ENCODE measurements around the gene TRPM6. TPM values are rescaled to one million over a fixed set of nuclear protein-coding genes. Genes with fewer than 3 reads are reported as not detected.

The TRPM6 gene
- total RNA-seq, 1 experiment from 2014 or later: 0.57 TPM

DNA sequence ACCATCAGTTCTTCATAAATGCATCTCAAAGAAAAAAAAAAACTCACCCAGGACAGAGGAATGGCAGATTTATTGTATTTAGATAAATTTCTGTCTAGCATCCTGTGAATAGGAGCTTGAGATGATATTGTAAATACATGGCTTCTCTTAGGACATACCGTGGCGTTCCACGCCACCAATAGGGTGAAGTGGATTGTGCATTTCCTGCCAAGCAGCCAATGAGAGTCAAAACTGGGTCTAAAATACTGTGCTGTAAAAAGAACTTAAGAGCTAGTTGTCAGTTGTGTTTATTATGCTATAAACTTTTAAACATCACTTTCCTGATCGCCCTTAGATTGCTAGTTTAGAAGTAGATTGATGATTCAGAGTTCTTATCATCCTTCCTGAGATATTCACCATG, 20.9 kb upstream of the TRPM6 start:
- Histone ChIP-seq H2BK20ac (ENCODE audit: low read depth, low read length, poor library complexity, severe bottlenecking) (no peak overlapping the region), H4K8ac (replicated peaks; ENCODE audit: insufficient read length, low read depth, low read length) (no peak overlapping the region), H2BK15ac (ENCODE audit: low read depth, low read length) (no peak overlapping the region), H2BK5ac (ENCODE audit: insufficient read length, low read length) (no peak overlapping the region), H3T11ph (ENCODE audit: low read length) (no peak overlapping the region), H3K9me3 (ENCODE audit: control insufficient read depth, low read depth, low read length) (no peaks in the 10 kb centered on the region), H3K79me2 (ENCODE audit: insufficient read depth, low read length) (no peaks in the 10 kb centered on the region), H3K14ac (ENCODE audit: insufficient read depth, low read length) (no peak overlapping the region), H3K4me1 (ENCODE audit: insufficient read depth, low read length) (no peaks in the 10 kb centered on the region), H2BK12ac (ENCODE audit: insufficient read length, low read depth, low read length) (no peak overlapping the region), H3K23ac (ENCODE audit: insufficient read length, low read depth, low read length) (no peak overlapping the region), H4K5ac (ENCODE audit: insufficient read length, low read depth, low read length) (no peak overlapping the region), H2AK5ac (ENCODE audit: insufficient read length, low read length) (no peak overlapping the region), H3K27ac (ENCODE audit: insufficient read length, low read depth, low read length) (no peak overlapping the region), H3K79me1 (ENCODE audit: insufficient read depth, low read depth, low read length, poor library complexity, severe bottlenecking) (no peaks in the 10 kb centered on the region), H3K56ac (ENCODE audit: insufficient read length, low read depth, low read length) (no peak overlapping the region), H2AFZ (ENCODE audit: low read length) (no peak overlapping the region), H3K9ac (ENCODE audit: extremely low read depth, insufficient read length, low read length) (no peak overlapping the region), H3K4ac (ENCODE audit: low read depth, low read length) (no peak overlapping the region), H3K27me3 (ENCODE audit: insufficient read depth, low read length) (no peaks in the 10 kb centered on the region), H4K20me1 (ENCODE audit: control insufficient read depth, insufficient read depth, insufficient read length) (no peaks in the 10 kb centered on the region), H3K23me2 (ENCODE audit: insufficient read length, low read depth, low read length, poor library complexity, severe bottlenecking) (no peaks in the 10 kb centered on the region), H2BK120ac (ENCODE audit: low read depth, low read length, poor library complexity, severe bottlenecking) (no peak overlapping the region), H4K91ac (ENCODE audit: insufficient read length, low read depth, low read length) (no peak overlapping the region), H3K4me2 (ENCODE audit: insufficient read depth, insufficient read length, low read length) (no peak overlapping the region), H3K18ac (ENCODE audit: insufficient read length, low read depth, low read length) (no peak overlapping the region)
- TF ChIP-seq, protein P1, sequence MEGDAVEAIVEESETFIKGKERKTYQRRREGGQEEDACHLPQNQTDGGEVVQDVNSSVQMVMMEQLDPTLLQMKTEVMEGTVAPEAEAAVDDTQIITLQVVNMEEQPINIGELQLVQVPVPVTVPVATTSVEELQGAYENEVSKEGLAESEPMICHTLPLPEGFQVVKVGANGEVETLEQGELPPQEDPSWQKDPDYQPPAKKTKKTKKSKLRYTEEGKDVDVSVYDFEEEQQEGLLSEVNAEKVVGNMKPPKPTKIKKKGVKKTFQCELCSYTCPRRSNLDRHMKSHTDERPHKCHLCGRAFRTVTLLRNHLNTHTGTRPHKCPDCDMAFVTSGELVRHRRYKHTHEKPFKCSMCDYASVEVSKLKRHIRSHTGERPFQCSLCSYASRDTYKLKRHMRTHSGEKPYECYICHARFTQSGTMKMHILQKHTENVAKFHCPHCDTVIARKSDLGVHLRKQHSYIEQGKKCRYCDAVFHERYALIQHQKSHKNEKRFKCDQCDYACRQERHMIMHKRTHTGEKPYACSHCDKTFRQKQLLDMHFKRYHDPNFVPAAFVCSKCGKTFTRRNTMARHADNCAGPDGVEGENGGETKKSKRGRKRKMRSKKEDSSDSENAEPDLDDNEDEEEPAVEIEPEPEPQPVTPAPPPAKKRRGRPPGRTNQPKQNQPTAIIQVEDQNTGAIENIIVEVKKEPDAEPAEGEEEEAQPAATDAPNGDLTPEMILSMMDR (conservative IDR thresholded peaks at IDR 0.05): no peak
- Mint-ChIP-seq H3K4me1 (peaks cover 3 to 7% of the 10 kb centered on the region in 2 experiments; a peak in 2 of 4 replicates), H3K36me3 (ENCODE audit: insufficient read depth in 1 of 3, low read depth in 3 of 3) (no peaks in the 10 kb centered on the region; a peak in 1 of 7 replicates), H3K27ac (no peak overlapping the region), H3K9me3 (peaks cover 0 to 8% of the 10 kb centered on the region in 2 experiments; a peak in 3 of 5 replicates), H3K27me3 (ENCODE audit: low read depth) (no peaks in the 10 kb centered on the region), H3K4me3 (no peak overlapping the region)
- DNase-seq: no peak
- no CpG with 5 or more reads among the region's 4 CpGs for WGBS (ENCODE audit: extremely low coverage, insufficient read length, low lambda C conversion rate)

Measured in H9 (cell line).